ENCODE data around the gene RACK1. TPM values are rescaled to one million over a fixed set of nuclear protein-coding genes. Genes with fewer than 3 reads are reported as not detected.

Gene RACK1
- total RNA-seq, 1 donor from 2014 or later = 4,909 TPM

GRCh38 chr5:181239062-181239663 lies 4.5 kb downstream of the RACK1 start:
- no peak for TF ChIP-seq CTCF (IDR thresholded peaks at IDR 0.05; ENCODE audit: insufficient read depth, low read length, poor library complexity, severe bottlenecking)
- Histone ChIP-seq H3K4me3 (ENCODE audit: low read depth, low read length) (no peak overlapping the region), H3K36me3 (ENCODE audit: control insufficient read depth, insufficient read depth, low read length) (peaks cover 12% of the 10 kb centered on the region), H3K27me3 (ENCODE audit: control insufficient read depth, insufficient read depth, low read length) (no peaks in the 10 kb centered on the region)
- no peak for DNase-seq (ENCODE audit: low read depth)

GRCh38 chr5:181237729-181238385 lies 5.8 kb downstream of the RACK1 start:
- Histone ChIP-seq H3K27me3 (ENCODE audit: control insufficient read depth, insufficient read depth, low read length) (no peaks in the 10 kb centered on the region), H3K36me3 (ENCODE audit: control insufficient read depth, insufficient read depth, low read length) (peaks cover 12% of the 10 kb centered on the region), H3K4me3 (ENCODE audit: low read depth, low read length) (no peak overlapping the region)
- no peak for TF ChIP-seq CTCF (IDR thresholded peaks at IDR 0.05; ENCODE audit: insufficient read depth, low read length, poor library complexity, severe bottlenecking)
- DNase-seq (ENCODE audit: low read depth) = no peak

GRCh38 chr5:181236954-181237641 lies 6.6 kb downstream of the RACK1 start:
- no peak overlapping the region for H3K4me3 ChIP-seq (ENCODE audit: low read depth, low read length)
- no peak for TF ChIP-seq CTCF (IDR thresholded peaks at IDR 0.05; ENCODE audit: insufficient read depth, low read length, poor library complexity, severe bottlenecking)
- peaks cover 12% of the 10 kb centered on the region for H3K36me3 ChIP-seq (ENCODE audit: control insufficient read depth, insufficient read depth, low read length)
- H3K27me3 ChIP-seq (ENCODE audit: control insufficient read depth, insufficient read depth, low read length) = no peaks in the 10 kb centered on the region
- DNase-seq (ENCODE audit: low read depth) = no peak

GRCh38 chr5:181236471-181236870 lies 7.2 kb downstream of the RACK1 start:
- no peak for TF ChIP-seq CTCF (IDR thresholded peaks at IDR 0.05; ENCODE audit: insufficient read depth, low read length, poor library complexity, severe bottlenecking)
- no peak for DNase-seq (ENCODE audit: low read depth)
- Histone ChIP-seq H3K27me3 (ENCODE audit: control insufficient read depth, insufficient read depth, low read length) (no peaks in the 10 kb centered on the region), H3K4me3 (ENCODE audit: low read depth, low read length) (no peak overlapping the region), H3K36me3 (ENCODE audit: control insufficient read depth, insufficient read depth, low read length) (peaks cover 12% of the 10 kb centered on the region)

GRCh38 chr5:181235689-181236366 lies 7.9 kb downstream of the RACK1 start:
- TF ChIP-seq CTCF (IDR thresholded peaks at IDR 0.05; ENCODE audit: insufficient read depth, low read length, poor library complexity, severe bottlenecking) = no peak
- Histone ChIP-seq H3K36me3 (ENCODE audit: control insufficient read depth, insufficient read depth, low read length) (peaks cover 12% of the 10 kb centered on the region), H3K27me3 (ENCODE audit: control insufficient read depth, insufficient read depth, low read length) (no peaks in the 10 kb centered on the region), H3K4me3 (ENCODE audit: low read depth, low read length) (no peak overlapping the region)
- DNase-seq (ENCODE audit: low read depth) = no peak

Measured in kidney epithelial cell (primary cell).